Body of pancreas (tissue), 4 donors: ENCODE data around the gene GDF7.

Experiments
- CTCF ChIP-seq, 7 experiments: fragments of 450-650 bp in 4 of 7; fragments of 200-600 bp in 3 of 7; sonication (generic) in 3 of 7; IDR thresholded peaks; one replicate each; pipeline ENCODE4 v1.5.1; 2016 to 2019; ENCODE audit warnings: antibody characterized with exemption in 7 of 7
- POLR2A ChIP-seq, 3 donors: fragments of 450-650 bp; IDR thresholded peaks; one replicate each; pipeline ENCODE4 v1.6.1; 2016; ENCODE audit warnings: antibody characterized with exemption in 3 of 3, mild to moderate bottlenecking in 2 of 3

- no peak for TF ChIP-seq CTCF (IDR thresholded peaks at IDR 0.05)
- no peak for TF ChIP-seq POLR2A (IDR thresholded peaks at IDR 0.05)
Measured at GRCh38 chr2:20698916-20699613, 32.1 kb downstream of the GDF7 start.
